ENCODE results near the gene TFR2. TPM values are rescaled to one million over a fixed set of nuclear protein-coding genes. Genes with fewer than 3 reads are reported as not detected.
"Not testable (repeated sequence)": the region's sequence is repeated elsewhere in the genome, so short reads cannot be mapped to it uniquely, and the experiment has no call there.

The TFR2 gene
- total RNA-seq, 1 experiment from 2014 or later, result 4.6 TPM

GRCh38 chr7:100678291-100678984 lies 37.1 kb upstream of the TFR2 start:
- no peak for DNase-seq (ENCODE audit: low read depth)

GRCh38 chr7:100677308-100678267 lies 36.2 kb upstream of the TFR2 start:
- no peak for DNase-seq (ENCODE audit: low read depth)

- no peak for DNase-seq (ENCODE audit: low read depth)
These were observed 35.4 kb upstream of the TFR2 start for GRCh38 chr7:100676501-100677306.

- DNase-seq (ENCODE audit: low read depth), result peak; percentile 76
These were observed 34.4 kb upstream of the TFR2 start for GRCh38 chr7:100675581-100676350.

GRCh38 chr7:100675105-100675451 lies 33.7 kb upstream of the TFR2 start:
- DNase-seq (ENCODE audit: low read depth), result peak; percentile 36

- peak; percentile 58 for DNase-seq (ENCODE audit: low read depth)
These were observed 33.2 kb upstream of the TFR2 start for GRCh38 chr7:100674411-100675104.

GRCh38 chr7:100673942-100674410 lies 32.6 kb upstream of the TFR2 start:
- DNase-seq (ENCODE audit: low read depth), result peak; percentile 50

GRCh38 chr7:100673302-100673941 lies 32.1 kb upstream of the TFR2 start, which contains the start of gene GNB2:
GNB2 (plus strand) TSS chr7:100673740; CDS start chr7:100676266, 2,526 bp downstream.
- peak; percentile 100 for DNase-seq (ENCODE audit: low read depth)

- DNase-seq (ENCODE audit: low read depth), result no peak
These were observed 30.3 kb upstream of the TFR2 start for GRCh38 chr7:100671353-100672327.

- no peak for DNase-seq (ENCODE audit: low read depth)
These were observed 28.7 kb upstream of the TFR2 start for GRCh38 chr7:100670074-100670473.

- not testable (repeated sequence) for DNase-seq (ENCODE audit: low read depth)
These were observed 27.8 kb upstream of the TFR2 start for GRCh38 chr7:100669106-100669505.

- no peak for DNase-seq (ENCODE audit: low read depth)
These were observed 26.7 kb upstream of the TFR2 start for GRCh38 chr7:100668069-100668449.

GRCh38 chr7:100667331-100668068 lies 26.1 kb upstream of the TFR2 start:
- DNase-seq (ENCODE audit: low read depth), result no peak

GRCh38 chr7:100665168-100665726 lies 23.9 kb upstream of the TFR2 start:
- no peak for DNase-seq (ENCODE audit: low read depth)

- not testable (repeated sequence) for DNase-seq (ENCODE audit: low read depth)
These were observed 20.9 kb upstream of the TFR2 start for GRCh38 chr7:100662194-100662776.

- DNase-seq (ENCODE audit: low read depth), result peak; percentile 84
These were observed 14.7 kb upstream of the TFR2 start, which contains the start of gene ACTL6B for GRCh38 chr7:100655908-100656674. ACTL6B (minus strand) TSS chr7:100656448; CDS start chr7:100656354, 94 bp downstream.

All from Daoy (cell line).